PFSK-1 (cell line): ENCODE measurements around the gene ZNF789.

Experiments
- FOXP2 ChIP-seq: optimal IDR thresholded peaks from 2 replicates; pipeline ENCODE3; 2011; ENCODE audit warnings: borderline replicate concordance, control low read depth, inconsistent platforms; ENCODE audit not compliant: insufficient read depth; ENCODE audit errors: extremely low read length, extremely low read depth
- POLR2AphosphoS5 ChIP-seq: IDR thresholded peaks from 2 replicates; pipeline ENCODE4 v1.6.1; 2012; ENCODE audit warnings: low read depth, mild to moderate bottlenecking, control low read depth, low read length, moderate library complexity
- REST ChIP-seq, 2 experiments: IDR thresholded peaks; 2 replicates each; pipeline versions ENCODE4 v1.6.1 to v1.8.0; 2011 to 2012; ENCODE audit warnings: low read depth in 2 of 2, low read length in 2 of 2, control low read depth in 1 of 2, inconsistent platforms in 1 of 2, mild to moderate bottlenecking in 1 of 2, moderate library complexity in 1 of 2; ENCODE audit not compliant: insufficient read depth in 1 of 2
- SIN3A ChIP-seq: IDR thresholded peaks from 2 replicates; pipeline ENCODE4 v1.6.1; 2012; ENCODE audit warnings: mild to moderate bottlenecking, low read length, moderate library complexity, borderline replicate concordance; ENCODE audit not compliant: insufficient read depth
- TAF1 ChIP-seq: IDR thresholded peaks from 2 replicates; pipeline ENCODE4 v1.6.1; 2012; ENCODE audit warnings: low read length, control low read depth, borderline replicate concordance; ENCODE audit not compliant: insufficient read depth

Gene ZNF789

DNA sequence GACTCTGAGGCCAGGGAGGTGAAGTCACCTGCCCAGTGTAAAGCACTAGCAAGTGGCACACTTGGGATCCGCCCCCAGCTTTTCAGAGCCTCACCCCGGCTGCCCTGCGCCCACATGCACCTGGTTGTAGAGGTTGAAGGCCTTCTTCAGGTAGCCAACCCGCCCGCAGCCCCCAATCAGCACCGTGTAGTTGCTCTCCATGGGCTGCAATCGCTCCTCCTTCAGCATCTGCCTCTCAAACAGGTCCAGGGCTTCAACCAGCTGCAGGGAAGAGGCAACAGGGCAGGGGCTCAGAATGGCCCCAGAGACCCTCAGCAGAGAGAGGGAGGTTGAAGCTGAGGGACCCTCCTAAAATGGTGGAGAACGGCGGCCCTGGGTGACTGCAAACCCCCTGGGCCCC is 39.5 kb upstream of the ZNF789 start:
- no peak for TF ChIP-seq REST (IDR thresholded peaks at IDR 0.05; ENCODE audit: insufficient read depth in 1 of 2, low read depth in 2 of 2, low read length in 2 of 2)
- TF ChIP-seq FOXP2 = no peak
- no peak for TF ChIP-seq TAF1
- TF ChIP-seq SIN3A = no peak
- TF ChIP-seq POLR2AphosphoS5 = no peak

GRCh38 chr7:99437946-99438572 is 34.6 kb upstream of the ZNF789 start:
- TF ChIP-seq SIN3A = no peak
- no peak for TF ChIP-seq FOXP2
- TF ChIP-seq TAF1 = no peak
- TF ChIP-seq POLR2AphosphoS5 = no peak
- no peak for TF ChIP-seq REST (IDR thresholded peaks at IDR 0.05; ENCODE audit: insufficient read depth in 1 of 2, low read depth in 2 of 2, low read length in 2 of 2)

DNA sequence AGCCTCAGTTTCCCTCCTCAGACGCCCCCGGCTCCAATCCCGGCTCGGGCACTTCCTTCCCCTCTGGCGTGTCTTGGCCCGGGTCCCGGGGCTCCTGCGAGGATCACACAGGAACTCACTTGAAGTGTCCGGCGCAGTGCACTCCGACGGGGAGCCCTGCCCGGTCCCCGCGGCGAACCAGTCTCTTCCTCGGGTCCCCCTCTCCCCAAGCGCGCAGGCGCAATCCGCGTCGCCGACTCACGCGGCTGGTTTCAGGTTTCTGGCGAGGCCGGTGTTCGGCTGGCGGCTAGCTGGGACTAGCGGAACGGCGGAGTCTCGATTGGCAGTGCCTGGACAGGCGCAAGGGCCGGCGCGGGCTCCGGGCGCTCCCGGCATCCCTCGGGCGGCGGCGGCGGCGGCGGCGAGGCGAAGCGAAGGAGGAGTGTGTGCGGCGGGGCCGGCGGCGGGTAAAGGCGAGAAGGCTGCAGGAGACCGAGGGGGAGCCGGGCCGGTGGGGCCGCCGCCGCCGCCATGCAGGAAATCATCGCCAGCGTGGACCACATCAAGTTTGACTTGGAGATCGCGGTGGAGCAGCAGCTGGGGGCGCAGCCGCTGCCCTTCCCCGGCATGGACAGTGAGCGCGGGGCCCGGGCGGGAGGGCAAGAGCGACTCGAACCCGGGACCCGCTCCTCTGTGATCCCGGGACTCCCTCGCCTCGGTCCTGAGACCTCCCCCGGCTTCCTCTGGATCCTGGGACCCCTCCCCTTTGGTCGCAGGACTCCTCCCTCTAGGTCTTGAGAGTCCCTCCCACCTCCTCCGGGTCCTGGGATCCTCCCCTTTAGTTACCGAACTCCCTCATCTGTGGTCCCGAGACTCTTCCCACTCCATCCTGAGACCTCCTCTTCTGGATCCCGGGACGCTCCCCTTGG is 33.9 kb upstream of the ZNF789 start, which contains the start of the genes CPSF4 and PTCD1:
Gene CPSF4, plus strand, starts transcription at position 371 of the 908 bp plus-strand sequence. Its CDS starts 140 bp downstream, at position 511.
Gene PTCD1, minus strand, starts transcription at position 226 of the 908 bp plus-strand sequence. CDS start 3,556 bp downstream, outside the sequence.
- no peak for TF ChIP-seq REST (IDR thresholded peaks at IDR 0.05; ENCODE audit: insufficient read depth in 1 of 2, low read depth in 2 of 2, low read length in 2 of 2)
- peak; percentile 89 for TF ChIP-seq FOXP2
- peak; percentile 70; the same call in 1 of the 2 replicates for TF ChIP-seq SIN3A
- peak; percentile 74 for TF ChIP-seq POLR2AphosphoS5
- TF ChIP-seq TAF1 = peak; percentile 13; the same call in 1 of the 2 replicates

DNA sequence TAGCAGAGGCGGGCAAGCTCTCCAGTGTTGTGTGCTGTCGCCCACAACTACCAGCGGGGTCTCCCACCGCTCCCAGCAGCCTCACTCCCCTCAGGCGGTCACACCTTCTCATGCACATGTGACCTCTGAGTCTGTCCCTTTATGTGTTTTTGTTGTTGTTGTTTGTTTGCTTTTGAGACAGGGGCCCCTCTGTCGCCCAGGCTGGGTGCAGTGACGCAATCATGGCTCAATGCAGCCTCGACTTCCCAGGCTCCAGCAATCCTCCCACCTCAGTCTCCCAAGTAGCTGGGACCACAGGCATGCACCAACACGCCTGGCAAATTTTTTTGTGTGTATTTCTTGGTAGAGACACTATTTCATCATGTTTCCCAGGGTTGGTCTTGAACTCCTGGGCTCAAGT is 32.5 kb upstream of the ZNF789 start:
- TF ChIP-seq FOXP2 (no peak), TAF1 (no peak), SIN3A (no peak), POLR2AphosphoS5 (no peak), REST (IDR thresholded peaks at IDR 0.05; ENCODE audit: insufficient read depth in 1 of 2, low read depth in 2 of 2, low read length in 2 of 2) (no peak)
